Measurements from ENCODE around the gene OR2A7.
"Not testable (repeated sequence)": the region's sequence is repeated elsewhere in the genome, so short reads cannot be mapped to it uniquely, and the experiment has no call there.

Gene OR2A7

GRCh38 chr7:144264692-144265091 lies at the start of gene OR2A7:
Gene OR2A7, minus strand, starts transcription at chr7:144264792. Its CDS starts 5,164 bp downstream, at chr7:144259628.
- not testable (repeated sequence) for DNase-seq (ENCODE audit: low spot score)

- DNase-seq (ENCODE audit: low spot score): not testable (repeated sequence)
Observed at GRCh38 chr7:144311872-144312469, 47.4 kb upstream of the OR2A7 start, which contains the start of gene OR2A1. Gene OR2A1, plus strand, starts transcription at chr7:144312419. Its CDS starts 5,706 bp downstream, at chr7:144318125.

GRCh38 chr7:144311218-144311617 lies 46.6 kb upstream of the OR2A7 start:
- not testable (repeated sequence) for DNase-seq (ENCODE audit: low spot score)

GRCh38 chr7:144309702-144310101 lies 45.1 kb upstream of the OR2A7 start:
- not testable (repeated sequence) for DNase-seq (ENCODE audit: low spot score)

GRCh38 chr7:144305156-144305555 lies 40.6 kb upstream of the OR2A7 start:
- DNase-seq (ENCODE audit: low spot score): not testable (repeated sequence)

GRCh38 chr7:144303607-144304006 lies 39.0 kb upstream of the OR2A7 start:
- DNase-seq (ENCODE audit: low spot score): not testable (repeated sequence)

- not testable (repeated sequence) for DNase-seq (ENCODE audit: low spot score)
Observed at GRCh38 chr7:144302578-144303303, 38.1 kb upstream of the OR2A7 start.

GRCh38 chr7:144293794-144294499 lies 29.4 kb upstream of the OR2A7 start:
- not testable (repeated sequence) for DNase-seq (ENCODE audit: low spot score)

- DNase-seq (ENCODE audit: low spot score): not testable (repeated sequence)
Observed at GRCh38 chr7:144292384-144293161, 28.0 kb upstream of the OR2A7 start.

- DNase-seq (ENCODE audit: low spot score): not testable (repeated sequence)
Observed at GRCh38 chr7:144291607-144292006, 27.0 kb upstream of the OR2A7 start.

GRCh38 chr7:144287171-144287784 lies 22.7 kb upstream of the OR2A7 start:
- DNase-seq (ENCODE audit: low spot score): not testable (repeated sequence)

- not testable (repeated sequence) for DNase-seq (ENCODE audit: low spot score)
Observed at GRCh38 chr7:144283716-144284115, 19.1 kb upstream of the OR2A7 start.

GRCh38 chr7:144282490-144282889 lies 17.9 kb upstream of the OR2A7 start:
- DNase-seq (ENCODE audit: low spot score): not testable (repeated sequence)

- not testable (repeated sequence) for DNase-seq (ENCODE audit: low spot score)
Observed at GRCh38 chr7:144281981-144282380, 17.4 kb upstream of the OR2A7 start.

- not testable (repeated sequence) for DNase-seq (ENCODE audit: low spot score)
Observed at GRCh38 chr7:144280010-144280409, 15.4 kb upstream of the OR2A7 start.

- not testable (repeated sequence) for DNase-seq (ENCODE audit: low spot score)
Observed at GRCh38 chr7:144275281-144275680, 10.7 kb upstream of the OR2A7 start.

- not testable (repeated sequence) for DNase-seq (ENCODE audit: low spot score)
Observed at GRCh38 chr7:144269188-144269587, 4.6 kb upstream of the OR2A7 start, which contains the start of gene CTAGE8. Gene CTAGE8, minus strand, starts transcription at chr7:144269288. Its CDS starts 38 bp downstream, at chr7:144269250.

GRCh38 chr7:144262128-144262527 lies 2.5 kb downstream of the OR2A7 start:
- not testable (repeated sequence) for DNase-seq (ENCODE audit: low spot score)

GRCh38 chr7:144259067-144259466 lies 5.5 kb downstream of the OR2A7 start:
- not testable (repeated sequence) for DNase-seq (ENCODE audit: low spot score)

GRCh38 chr7:144256112-144256511 lies 8.5 kb downstream of the OR2A7 start:
- no peak for DNase-seq (ENCODE audit: low spot score)

- no peak for DNase-seq (ENCODE audit: low spot score)
Observed at GRCh38 chr7:144255471-144255897, 9.1 kb downstream of the OR2A7 start.

Measured in LoVo (cell line).